Stimulated activated naive CD8-positive, alpha-beta T cell treated with anti-CD3 and anti-CD28 coated beads, Interleukin-15, amount 100 ng/mL, for 72 hours (primary cell): ENCODE results near the gene JMJD1C.

ENCODE experiments used
- ATAC-seq: fragments of 150-1000 bp; cut with Tn5 transposase; 2 replicates; pipeline ENCODE4 v1.10.0; 2021; ENCODE audit warnings: mild to moderate bottlenecking, moderate library complexity
- DNase-seq, 2 donors: peaks; one replicate each; pipeline ENCODE4 v3.0.0; 2021 to 2022
- H3K27ac Mint-ChIP-seq, 2 donors: one replicate each; pipeline ENCODE4 v1.8.0; 2022; ENCODE audit warnings: mild to moderate bottlenecking in 2 of 2, mixed read lengths in 2 of 2, moderate library complexity in 2 of 2
- H3K27me3 Mint-ChIP-seq: one replicate; pipeline ENCODE4 v1.8.0; 2022; ENCODE audit warnings: mixed read lengths
- H3K4me1 Mint-ChIP-seq: one replicate; pipeline ENCODE4 v1.8.0; 2022; ENCODE audit warnings: mild to moderate bottlenecking, mixed read lengths
- H3K4me3 Mint-ChIP-seq, 2 donors: one replicate each; pipeline ENCODE4 v1.8.0; 2022; ENCODE audit warnings: mild to moderate bottlenecking in 2 of 2, mixed read lengths in 2 of 2, moderate library complexity in 1 of 2
- H3K9me3 Mint-ChIP-seq, 2 donors: one replicate each; pipeline ENCODE4 v1.8.0; 2022; ENCODE audit warnings: mixed read lengths in 2 of 2

The JMJD1C gene

GRCh38 chr10:63210611-63211196 is 255.1 kb downstream of the JMJD1C start:
- Mint-ChIP-seq H3K27me3 (no peaks in the 10 kb centered on the region), H3K4me3 (no peak overlapping the region), H3K4me1 (peaks cover 51% of the 10 kb centered on the region), H3K9me3 (no peaks in the 10 kb centered on the region), H3K27ac (peak overlapping the region in 1 of 2 donors; percentile 40)
- ATAC-seq (peak; percentile 89), DNase-seq (peak in 1 of 2 donors; percentile 52)

- DNase-seq = no peak
- Mint-ChIP-seq H3K4me1 (peaks cover 54% of the 10 kb centered on the region), H3K27ac (no peak overlapping the region)
These were observed 256.1 kb downstream of the JMJD1C start for GRCh38 chr10:63209705-63210104.

GRCh38 chr10:63208986-63209385 is 256.8 kb downstream of the JMJD1C start:
- DNase-seq (no peak), ATAC-seq (no peak)
- Mint-ChIP-seq H3K27ac (no peak overlapping the region), H3K27me3 (no peaks in the 10 kb centered on the region), H3K9me3 (no peaks in the 10 kb centered on the region), H3K4me3 (no peak overlapping the region), H3K4me1 (peaks cover 58% of the 10 kb centered on the region)

More at GRCh38 chr10:63209705-63210104, 256.1 kb downstream of the JMJD1C start:
- H3K9me3 Mint-ChIP-seq = no peaks in the 10 kb centered on the region
- H3K4me3 Mint-ChIP-seq = no peak overlapping the region
- no peaks in the 10 kb centered on the region for H3K27me3 Mint-ChIP-seq
- no peak for ATAC-seq

- DNase-seq (no peak), ATAC-seq (no peak)
- Mint-ChIP-seq H3K27ac (no peak overlapping the region), H3K27me3 (no peaks in the 10 kb centered on the region), H3K4me3 (no peak overlapping the region), H3K4me1 (peaks cover 58% of the 10 kb centered on the region), H3K9me3 (no peaks in the 10 kb centered on the region)
These were observed 258.6 kb downstream of the JMJD1C start for GRCh38 chr10:63206997-63207811.

- Mint-ChIP-seq H3K27me3 (no peaks in the 10 kb centered on the region), H3K4me1 (peaks cover 54% of the 10 kb centered on the region), H3K9me3 (no peaks in the 10 kb centered on the region), H3K4me3 (no peak overlapping the region), H3K27ac (no peak overlapping the region)
- ATAC-seq (no peak), DNase-seq (no peak)
These were observed 259.2 kb downstream of the JMJD1C start for GRCh38 chr10:63206576-63206975.

GRCh38 chr10:63205421-63205820 is 260.4 kb downstream of the JMJD1C start:
- DNase-seq (no peak), ATAC-seq (no peak)
- Mint-ChIP-seq H3K27me3 (no peaks in the 10 kb centered on the region), H3K4me3 (no peak overlapping the region), H3K27ac (peak overlapping the region in 1 of 2 donors; percentile 29), H3K9me3 (no peaks in the 10 kb centered on the region), H3K4me1 (peaks cover 42% of the 10 kb centered on the region)

- Mint-ChIP-seq H3K27me3 (no peaks in the 10 kb centered on the region), H3K9me3 (no peaks in the 10 kb centered on the region), H3K4me1 (peaks cover 41% of the 10 kb centered on the region), H3K27ac (peak overlapping the region in 1 of 2 donors; percentile 29), H3K4me3 (no peak overlapping the region)
- peak; percentile 20 for ATAC-seq
- DNase-seq = no peak
These were observed 260.9 kb downstream of the JMJD1C start for GRCh38 chr10:63204667-63205391.

- no peak for DNase-seq
- ATAC-seq = no peak
- no peak overlapping the region for H3K27ac Mint-ChIP-seq
- H3K4me1 Mint-ChIP-seq = peaks cover 20% of the 10 kb centered on the region
- no peaks in the 10 kb centered on the region for H3K27me3 Mint-ChIP-seq
- H3K4me3 Mint-ChIP-seq = no peak overlapping the region
- no peaks in the 10 kb centered on the region for H3K9me3 Mint-ChIP-seq
These were observed 264.7 kb downstream of the JMJD1C start for GRCh38 chr10:63201118-63201517.

- H3K27ac Mint-ChIP-seq = no peak overlapping the region
- ATAC-seq (no peak), DNase-seq (no peak)
- H3K4me1 Mint-ChIP-seq = peaks cover 14% of the 10 kb centered on the region
- no peaks in the 10 kb centered on the region for H3K27me3 Mint-ChIP-seq
- H3K9me3 Mint-ChIP-seq = no peaks in the 10 kb centered on the region
- H3K4me3 Mint-ChIP-seq = no peak overlapping the region
These were observed 265.3 kb downstream of the JMJD1C start for GRCh38 chr10:63200431-63200830.

- Mint-ChIP-seq H3K27ac (no peak overlapping the region), H3K4me1 (peaks cover 7% of the 10 kb centered on the region), H3K4me3 (no peak overlapping the region), H3K9me3 (no peaks in the 10 kb centered on the region), H3K27me3 (no peaks in the 10 kb centered on the region)
- ATAC-seq (no peak), DNase-seq (no peak)
These were observed 266.1 kb downstream of the JMJD1C start for GRCh38 chr10:63199716-63200115.

GRCh38 chr10:63197344-63198092 is 268.3 kb downstream of the JMJD1C start:
- H3K4me1 Mint-ChIP-seq = no peaks in the 10 kb centered on the region
- no peak overlapping the region for H3K4me3 Mint-ChIP-seq
- ATAC-seq (no peak), DNase-seq (no peak)
- H3K9me3 Mint-ChIP-seq = no peaks in the 10 kb centered on the region
- peak overlapping the region in 1 of 2 donors; percentile 20 for H3K27ac Mint-ChIP-seq
- H3K27me3 Mint-ChIP-seq = no peaks in the 10 kb centered on the region

GRCh38 chr10:63192826-63193225 is 273.0 kb downstream of the JMJD1C start:
- DNase-seq (no peak), ATAC-seq (no peak)
- no peaks in the 10 kb centered on the region for H3K9me3 Mint-ChIP-seq
- H3K27ac Mint-ChIP-seq = no peak overlapping the region
- no peaks in the 10 kb centered on the region for H3K27me3 Mint-ChIP-seq
- H3K4me3 Mint-ChIP-seq = no peak overlapping the region
- no peaks in the 10 kb centered on the region for H3K4me1 Mint-ChIP-seq

GRCh38 chr10:63175534-63175933 is 290.2 kb downstream of the JMJD1C start:
- Mint-ChIP-seq H3K4me1 (peaks cover 49% of the 10 kb centered on the region), H3K27ac (no peak overlapping the region), H3K4me3 (no peak overlapping the region), H3K27me3 (no peaks in the 10 kb centered on the region), H3K9me3 (no peaks in the 10 kb centered on the region)
- no peak for DNase-seq
- ATAC-seq = no peak

- H3K27me3 Mint-ChIP-seq = no peaks in the 10 kb centered on the region
- peaks cover 66% of the 10 kb centered on the region for H3K4me1 Mint-ChIP-seq
- DNase-seq (no peak), ATAC-seq (peak; percentile 99)
- H3K9me3 Mint-ChIP-seq = no peaks in the 10 kb centered on the region
- peak overlapping the region; percentile 10 to 24 for H3K4me3 Mint-ChIP-seq
- H3K27ac Mint-ChIP-seq = peak overlapping the region; percentile 63 to 83
These were observed 292.1 kb downstream of the JMJD1C start for GRCh38 chr10:63173468-63174232.

GRCh38 chr10:63171926-63172325 is 293.9 kb downstream of the JMJD1C start:
- ATAC-seq = no peak
- Mint-ChIP-seq H3K4me3 (peak overlapping the region in 1 of 2 donors; percentile 53), H3K4me1 (peaks cover 69% of the 10 kb centered on the region), H3K9me3 (no peaks in the 10 kb centered on the region), H3K27ac (peak overlapping the region in 1 of 2 donors; percentile 15), H3K27me3 (no peaks in the 10 kb centered on the region)
- DNase-seq = no peak
